ENCODE results near the gene ITCH. TPM values are rescaled to one million over a fixed set of nuclear protein-coding genes. Genes with fewer than 3 reads are reported as not detected.

The ITCH gene
- polyA plus RNA-seq, 3 donors: 13.3 to 26.6 (median 19.9) TPM

GRCh38 chr20:34368547-34368946, 5.5 kb downstream of the ITCH start:
- no peak for DNase-seq
- H3K4me1 ChIP-seq (ENCODE audit: control insufficient read depth in 1 of 2, insufficient read depth in 2 of 2, low read length in 2 of 2): peaks cover 29% of the 10 kb centered on the region in 2 donors
- H3K27me3 Mint-ChIP-seq (ENCODE audit: low read depth in 3 of 3): peaks cover 0 to 3% (median 0%) of the 10 kb centered on the region in 3 donors
- no peak overlapping the region for H3K27ac ChIP-seq (ENCODE audit: low read depth in 1 of 2, low read length in 2 of 2)
- peaks cover 82% of the 10 kb centered on the region for H4K20me1 ChIP-seq (ENCODE audit: insufficient read depth, low read length)
- intact Hi-C loops (cut with micrococcal nuclease): no loop called here
- no peak overlapping the region for H2AFZ ChIP-seq (ENCODE audit: insufficient read depth, low read depth, low read length, poor library complexity, severe bottlenecking)
- no peak overlapping the region for H3K4me3 Mint-ChIP-seq
- peaks cover 35% of the 10 kb centered on the region for H3K4me1 Mint-ChIP-seq
- peak overlapping the region in 1 of 7 donors; percentile 78 for H3K27ac Mint-ChIP-seq
- no peak for TF ChIP-seq CTCF (IDR thresholded peaks at IDR 0.05)
- H3K27me3 ChIP-seq (ENCODE audit: control insufficient read depth in 2 of 2, insufficient read depth in 2 of 2, low read length in 2 of 2): no peaks in the 10 kb centered on the region
- H3K36me3 Mint-ChIP-seq: peaks cover 41 to 50% of the 10 kb centered on the region in 2 donors
- H3K9me3 ChIP-seq (replicated peaks in 1 of 2; ENCODE audit: control insufficient read depth in 1 of 2, insufficient read depth in 1 of 2, low read length in 2 of 2): no peaks in the 10 kb centered on the region
- no peak overlapping the region for H3K9ac ChIP-seq (ENCODE audit: insufficient read depth, low read length, poor library complexity, severe bottlenecking)
- H3K36me3 ChIP-seq (replicated peaks in 1 of 2; ENCODE audit: control insufficient read depth in 1 of 2, insufficient read depth in 2 of 2, low read length in 2 of 2): peaks cover 21 to 48% of the 10 kb centered on the region in 2 donors
- H3K4me3 ChIP-seq (replicated peaks in 1 of 3; ENCODE audit: low read depth in 2 of 3, low read length in 3 of 3): no peak overlapping the region
- H3K9me3 Mint-ChIP-seq: no peaks in the 10 kb centered on the region
- peaks cover 88% of the 10 kb centered on the region for H3K79me2 ChIP-seq (ENCODE audit: insufficient read depth, low read length)
- H3K4me2 ChIP-seq (replicated peaks; ENCODE audit: extremely low read depth, low read length, poor library complexity, severe bottlenecking): no peak overlapping the region
- WGBS (ENCODE audit: insufficient coverage): 83% methylated on average over 1 of the region's 4 CpGs

- intact Hi-C loops (cut with micrococcal nuclease): no loop called here
- peaks cover 30% of the 10 kb centered on the region for H3K4me1 Mint-ChIP-seq
- Histone ChIP-seq H3K4me3 (replicated peaks in 1 of 3; ENCODE audit: low read depth in 2 of 3, low read length in 3 of 3) (no peak overlapping the region), H3K36me3 (replicated peaks in 1 of 2; ENCODE audit: control insufficient read depth in 1 of 2, insufficient read depth in 2 of 2, low read length in 2 of 2) (peaks cover 22 to 55% of the 10 kb centered on the region in 2 donors), H4K20me1 (ENCODE audit: insufficient read depth, low read length) (peaks cover 89% of the 10 kb centered on the region), H2AFZ (ENCODE audit: insufficient read depth, low read depth, low read length, poor library complexity, severe bottlenecking) (no peak overlapping the region), H3K4me1 (ENCODE audit: control insufficient read depth in 1 of 2, insufficient read depth in 2 of 2, low read length in 2 of 2) (peaks cover 24 to 26% of the 10 kb centered on the region in 2 donors), H3K79me2 (ENCODE audit: insufficient read depth, low read length) (peaks cover 88% of the 10 kb centered on the region), H3K9me3 (replicated peaks in 1 of 2; ENCODE audit: control insufficient read depth in 1 of 2, insufficient read depth in 1 of 2, low read length in 2 of 2) (no peaks in the 10 kb centered on the region), H3K27ac (ENCODE audit: low read depth in 1 of 2, low read length in 2 of 2) (no peak overlapping the region), H3K4me2 (replicated peaks; ENCODE audit: extremely low read depth, low read length, poor library complexity, severe bottlenecking) (no peak overlapping the region), H3K27me3 (ENCODE audit: control insufficient read depth in 2 of 2, insufficient read depth in 2 of 2, low read length in 2 of 2) (no peaks in the 10 kb centered on the region), H3K9ac (ENCODE audit: insufficient read depth, low read length, poor library complexity, severe bottlenecking) (no peak overlapping the region)
- 100% methylated on average over 1 of the region's 3 CpGs for WGBS (ENCODE audit: insufficient coverage)
- peaks cover 0 to 3% (median 0%) of the 10 kb centered on the region in 3 donors for H3K27me3 Mint-ChIP-seq (ENCODE audit: low read depth in 3 of 3)
- no peak for TF ChIP-seq CTCF (IDR thresholded peaks at IDR 0.05)
- H3K27ac Mint-ChIP-seq: peak overlapping the region in 2 of 7 donors; percentile 41 to 78
- no peak for DNase-seq
- H3K9me3 Mint-ChIP-seq: no peaks in the 10 kb centered on the region
- H3K4me3 Mint-ChIP-seq: no peak overlapping the region
- peaks cover 44 to 52% of the 10 kb centered on the region in 2 donors for H3K36me3 Mint-ChIP-seq
Measured at GRCh38 chr20:34369265-34369664, 6.2 kb downstream of the ITCH start.
